NCI-H1694 treated with DMSO at 0.1 percent for 48 hours (cell line): ENCODE measurements around the gene FANCG.

Source experiments
- DNase-seq: peaks from one replicate; lab custom pipeline; 2025; lab: John Stamatoyannopoulos, UW

Gene FANCG

DNA sequence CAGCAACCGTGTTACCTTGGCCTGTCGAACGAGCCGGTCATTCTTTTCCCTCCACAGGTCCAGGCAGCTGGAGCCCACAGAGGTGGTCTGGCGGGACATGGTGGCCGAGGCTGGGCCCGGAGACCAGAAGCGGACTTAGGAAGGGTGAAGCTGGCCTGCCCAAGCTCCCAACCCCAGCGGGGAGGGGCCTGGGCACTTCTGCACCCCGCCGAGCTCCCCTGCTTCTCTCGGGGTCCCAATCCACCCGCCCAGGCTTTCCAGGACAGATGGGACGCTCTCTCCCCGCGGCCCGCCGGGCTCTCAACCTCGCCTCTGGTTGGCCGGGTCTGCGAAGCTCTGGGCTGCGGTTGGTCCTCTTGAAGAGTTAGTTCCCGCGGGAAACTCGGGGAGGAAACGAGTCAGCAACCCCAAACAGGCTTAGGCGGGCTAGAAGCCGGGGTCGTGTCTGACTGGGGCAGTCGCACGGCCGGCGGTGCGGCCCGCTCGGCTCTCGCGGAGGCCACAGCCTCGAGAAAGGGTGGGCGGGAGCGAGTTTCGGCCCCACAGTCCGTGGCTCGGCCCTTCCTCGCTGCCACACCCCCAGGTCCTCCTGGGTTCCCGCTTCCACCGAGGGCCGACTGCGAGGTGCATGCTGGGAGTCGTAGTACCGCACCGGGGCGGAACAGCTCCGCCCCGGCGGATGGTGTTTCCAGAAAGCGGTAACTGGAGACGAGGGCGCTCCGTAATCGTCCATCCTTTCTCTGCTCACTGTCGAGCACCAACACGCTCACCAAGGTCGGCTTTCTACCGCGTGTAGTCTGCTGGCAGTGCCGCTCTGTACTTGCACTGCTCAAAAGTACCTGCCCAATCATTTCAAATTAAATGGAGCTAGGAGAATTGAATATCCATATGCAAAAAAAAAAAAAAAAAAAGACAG is at the start of gene FANCG:
TSS of gene FANCG (minus strand) at position 517 of the 916 bp plus-strand sequence. CDS start at position 99, 418 bp downstream.
- peak; percentile 94 for DNase-seq

DNA sequence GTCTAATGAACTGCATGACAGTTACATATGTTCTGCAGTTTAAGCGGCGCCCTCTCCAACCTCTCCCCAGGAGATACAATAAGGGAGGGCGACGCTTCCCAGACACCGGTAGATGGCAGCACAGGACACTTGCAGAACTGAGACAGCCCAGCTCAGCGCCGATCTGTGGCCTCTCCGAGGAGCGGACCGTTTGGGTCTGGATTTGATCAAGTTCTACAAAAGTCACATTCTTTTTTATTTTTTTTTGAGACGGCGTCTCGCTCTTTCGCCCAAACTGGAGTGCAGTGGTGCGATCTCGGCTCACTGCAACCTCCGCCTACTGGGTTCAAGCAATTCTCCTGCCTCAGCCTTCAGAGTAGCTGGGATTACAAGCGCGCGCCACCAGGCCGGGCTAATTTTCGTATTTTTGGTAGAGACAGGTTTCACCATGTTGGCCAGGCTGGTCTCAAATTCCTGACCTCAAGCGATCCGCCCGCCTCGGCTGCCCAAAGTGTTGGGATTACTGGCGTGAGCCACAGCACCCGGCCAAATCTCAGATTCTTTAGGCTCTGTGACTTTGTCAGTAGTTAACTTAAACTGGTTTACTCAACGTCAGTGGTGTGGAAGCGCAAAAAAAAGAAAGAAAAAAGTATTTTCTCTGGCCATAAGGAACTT is 37.3 kb upstream of the FANCG start:
- peak; percentile 87 for DNase-seq

DNA sequence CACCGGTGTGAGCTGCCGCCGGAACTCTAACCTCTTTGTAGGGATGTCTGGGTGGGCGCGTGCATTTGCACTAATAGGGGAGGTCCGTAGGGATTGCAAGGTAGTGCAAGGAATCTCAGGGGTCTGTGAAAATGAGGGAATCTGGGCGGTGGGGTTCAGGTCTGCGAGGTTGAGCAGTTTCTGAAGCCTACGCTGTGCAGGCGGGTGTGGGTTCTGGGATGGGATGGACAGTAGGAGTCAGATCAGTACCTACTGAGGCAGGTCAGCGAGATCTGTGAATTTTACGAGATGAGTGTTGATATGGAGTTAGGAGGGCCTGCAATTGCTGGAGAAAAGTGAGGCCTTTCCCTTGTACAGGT is 36.8 kb upstream of the FANCG start:
- no peak for DNase-seq

DNA sequence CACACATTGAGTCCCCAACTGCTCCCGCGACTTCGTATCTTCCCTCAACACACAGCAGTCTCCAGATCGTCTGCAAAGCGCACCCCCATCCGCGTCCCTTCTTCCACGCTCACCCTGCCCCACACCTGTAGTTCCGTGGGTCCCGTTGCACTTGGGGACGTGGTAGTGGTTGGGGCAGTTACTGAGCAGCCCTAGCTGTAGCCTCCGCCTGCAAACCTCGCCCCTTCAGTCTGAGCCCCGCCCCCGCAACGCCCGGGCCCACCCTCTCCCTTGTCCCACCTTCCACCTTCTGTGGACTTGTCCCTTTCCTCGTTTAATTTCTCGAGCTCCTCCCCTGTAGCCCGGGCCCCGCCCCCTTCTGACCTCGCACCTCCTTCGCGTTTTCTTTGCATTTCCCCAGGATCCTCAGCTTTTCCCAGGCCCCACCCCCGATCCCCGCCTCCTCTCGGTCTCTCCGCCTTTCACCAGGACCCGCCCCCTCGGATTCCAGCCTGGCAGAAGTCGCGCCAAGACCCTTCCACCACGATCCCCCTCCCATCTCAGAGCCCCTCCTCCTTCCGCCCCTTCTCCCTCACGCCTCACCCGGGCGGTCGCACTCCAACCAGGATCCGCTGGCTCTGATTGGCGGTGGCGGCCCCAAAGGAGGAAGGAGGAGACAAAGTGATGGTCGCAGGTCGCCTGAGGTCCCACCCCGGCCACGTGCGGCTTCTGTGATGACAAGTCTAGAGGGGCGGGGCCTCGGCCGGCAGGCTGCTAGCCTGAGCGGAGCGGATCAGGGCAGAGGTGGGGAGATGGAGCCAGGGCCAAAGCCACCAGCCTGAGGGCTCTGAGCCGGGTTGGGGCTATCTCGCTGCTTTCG is 36.2 kb upstream of the FANCG start, which contains the start of gene ATOSB:
TSS of gene ATOSB (minus strand) at position 183 of the 859 bp plus-strand sequence. CDS start 7,588 bp downstream, outside the sequence.
- peak; percentile 89 for DNase-seq

DNA sequence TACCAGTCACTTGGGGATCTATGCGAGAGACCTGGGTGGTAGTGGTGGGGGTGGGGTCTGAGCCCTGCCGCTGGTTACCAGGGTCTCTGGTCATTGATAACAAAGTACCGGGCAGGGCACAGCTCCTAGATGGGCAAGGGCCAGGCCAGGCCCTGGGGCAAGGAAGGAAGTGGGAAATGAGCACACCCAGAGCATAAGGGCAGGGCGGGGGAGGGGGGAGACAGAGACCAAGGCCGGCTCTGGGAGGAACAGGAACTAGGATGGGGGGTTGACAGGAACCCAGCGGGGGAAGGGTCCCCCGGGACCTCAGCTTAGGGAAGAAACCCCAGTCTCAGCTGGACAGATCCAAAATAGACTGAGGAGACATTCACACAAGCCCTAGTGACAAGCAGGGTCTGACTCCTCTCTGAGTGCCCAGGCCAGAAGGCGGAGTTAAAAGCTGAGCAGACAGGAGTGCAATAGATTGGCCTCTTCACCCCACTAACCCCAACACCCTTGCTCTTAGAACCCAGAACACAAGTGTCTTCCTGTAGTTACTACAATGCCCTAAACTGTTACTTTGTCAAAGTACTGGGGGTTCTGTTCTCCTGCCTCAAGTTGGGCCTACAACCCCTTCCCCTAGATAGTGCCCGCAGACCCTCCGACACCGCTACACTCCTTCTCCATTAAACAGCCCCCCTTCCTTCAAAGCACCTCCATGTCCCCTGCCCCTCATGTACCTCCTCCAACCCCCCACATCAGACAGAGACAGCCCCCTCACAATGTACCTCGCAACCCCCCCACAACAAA is 35.3 kb upstream of the FANCG start:
- DNase-seq = no peak

DNA sequence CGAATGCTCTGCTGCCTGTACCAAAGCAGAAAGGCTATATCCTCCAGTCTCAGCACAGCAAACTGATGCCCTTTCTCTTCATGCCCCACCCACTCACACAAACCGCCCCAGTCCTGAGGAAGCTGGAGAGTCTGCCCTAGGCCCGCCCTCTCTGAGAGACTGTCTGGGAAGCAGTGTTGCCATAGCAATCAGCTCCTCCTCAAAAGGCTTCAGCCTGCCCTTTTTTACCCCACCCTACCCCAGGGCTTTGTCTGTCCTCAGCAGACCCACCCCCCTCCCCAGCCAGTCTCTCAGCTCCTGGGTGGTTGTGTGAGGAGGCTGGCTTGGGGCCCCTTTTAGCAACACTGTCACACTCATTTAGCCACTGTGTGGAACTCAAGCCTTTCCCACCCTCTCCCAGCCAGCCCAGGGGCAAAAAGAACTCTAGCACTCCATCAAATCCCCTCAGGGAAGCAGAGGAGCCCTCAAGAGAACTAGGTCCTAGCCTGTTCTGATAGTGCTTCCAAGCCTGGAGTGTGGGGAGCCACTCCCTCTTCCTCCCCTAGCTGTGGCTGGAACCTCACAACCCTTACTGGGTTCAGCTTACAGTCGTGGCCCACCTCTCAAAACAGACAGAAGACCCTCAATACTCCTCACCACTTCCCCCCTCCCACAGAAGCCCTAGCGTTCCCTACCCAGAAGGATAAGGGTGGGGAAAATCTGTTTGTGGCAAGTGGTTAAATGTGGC is 34.5 kb upstream of the FANCG start:
- DNase-seq = no peak

DNA sequence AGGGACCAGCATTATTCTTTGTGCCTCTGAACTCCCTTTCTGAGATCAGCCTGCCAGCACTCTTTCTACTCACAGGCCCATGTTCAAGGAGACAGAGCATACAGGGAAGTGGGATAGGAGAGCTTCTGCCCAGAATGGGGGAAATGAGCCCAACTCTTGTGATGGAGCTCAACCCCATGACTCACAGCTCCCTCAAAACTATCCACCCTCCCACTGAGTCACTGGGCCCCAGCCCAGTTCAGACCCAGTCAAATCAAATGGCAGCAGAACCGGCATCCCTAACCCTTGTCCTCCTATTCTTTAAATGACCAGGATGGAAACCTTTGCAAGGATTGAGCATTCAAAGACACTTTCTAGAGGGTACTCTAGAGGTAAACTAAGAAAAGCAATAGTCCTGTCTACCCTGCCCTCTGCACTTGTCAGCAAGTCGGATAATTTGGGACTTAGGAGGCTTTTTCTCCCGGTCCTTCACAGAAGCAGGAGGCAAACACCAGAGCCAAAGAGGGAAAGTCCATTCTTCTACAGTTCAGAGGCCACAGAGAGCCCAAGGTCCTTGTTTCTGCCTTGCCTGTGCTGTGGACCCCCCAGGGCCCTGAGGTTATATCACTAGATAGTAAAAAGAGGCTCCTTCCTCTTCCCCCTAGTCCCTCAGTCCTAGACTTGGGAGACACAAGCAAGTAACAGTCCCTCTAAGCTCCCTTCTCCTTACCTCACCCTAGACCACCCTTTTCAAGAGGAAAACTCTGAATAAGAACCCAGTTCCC is 32.7 kb upstream of the FANCG start:
- DNase-seq = no peak

DNA sequence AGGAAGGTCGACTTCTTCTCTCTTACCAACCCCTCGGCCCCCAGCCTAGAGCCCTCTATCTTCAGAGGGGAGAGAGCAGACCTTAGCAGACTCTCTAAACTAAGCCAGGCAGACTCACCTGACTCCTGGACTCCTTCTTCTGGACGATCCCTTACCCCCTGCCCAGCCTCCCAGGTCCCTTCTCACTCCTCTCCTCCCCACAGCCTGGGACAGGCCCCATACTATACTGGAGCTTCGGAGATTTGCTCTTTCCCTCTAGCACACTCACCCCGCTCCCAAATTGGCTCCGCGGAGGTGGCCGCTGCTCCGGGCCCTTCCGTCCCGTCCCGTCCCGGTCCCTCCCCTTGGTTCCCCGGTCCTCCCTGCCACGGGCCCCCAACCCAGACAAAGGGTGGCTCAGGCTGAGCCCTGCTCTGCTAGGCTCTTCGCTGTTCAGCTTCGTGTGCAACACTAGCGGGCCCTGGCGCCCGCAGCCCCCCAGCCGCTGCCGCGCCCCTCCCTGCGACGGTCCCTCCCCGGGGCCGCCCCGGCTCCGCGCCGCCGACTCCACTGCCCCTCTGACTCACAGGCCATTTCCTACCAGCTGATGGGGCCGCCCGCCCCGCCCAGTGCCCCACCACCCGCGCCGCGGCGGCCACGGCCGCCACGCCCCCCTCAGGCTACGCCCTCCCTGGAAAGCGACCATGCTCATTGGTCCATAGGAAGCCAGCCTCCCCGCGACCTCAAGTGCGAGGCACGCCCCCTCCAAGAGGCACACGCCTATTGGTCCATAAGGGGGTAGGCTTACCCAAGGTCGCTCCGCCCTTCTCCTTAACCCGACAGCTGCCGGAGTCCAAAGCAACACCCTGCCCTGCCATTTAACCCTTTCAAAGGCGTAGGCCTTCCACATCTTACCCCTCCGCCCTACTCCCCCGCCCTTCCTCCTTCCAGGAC is 31.5 kb upstream of the FANCG start:
- peak; percentile 97 for DNase-seq

DNA sequence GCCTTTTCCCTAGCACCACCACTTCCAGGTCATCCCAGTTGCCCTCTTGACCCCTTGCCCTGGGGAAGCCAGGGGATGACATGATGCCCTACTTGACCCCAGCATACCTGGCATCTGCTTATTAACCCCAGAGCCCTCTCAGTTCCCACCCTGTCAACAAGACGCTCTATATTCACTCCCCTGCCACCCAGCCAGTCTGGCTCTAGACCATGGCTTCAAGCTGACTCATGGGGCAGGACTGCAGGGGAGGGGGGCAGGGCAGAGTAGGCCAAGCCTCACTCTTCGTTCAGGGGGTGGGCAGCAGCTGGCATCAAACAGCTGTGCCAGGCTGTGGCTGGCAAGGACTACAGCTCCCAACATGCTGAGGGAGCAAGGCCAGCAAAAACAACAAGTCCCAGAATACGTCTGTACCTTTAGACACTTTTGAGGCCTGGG is 30.6 kb upstream of the FANCG start:
- DNase-seq = peak; percentile 6

DNA sequence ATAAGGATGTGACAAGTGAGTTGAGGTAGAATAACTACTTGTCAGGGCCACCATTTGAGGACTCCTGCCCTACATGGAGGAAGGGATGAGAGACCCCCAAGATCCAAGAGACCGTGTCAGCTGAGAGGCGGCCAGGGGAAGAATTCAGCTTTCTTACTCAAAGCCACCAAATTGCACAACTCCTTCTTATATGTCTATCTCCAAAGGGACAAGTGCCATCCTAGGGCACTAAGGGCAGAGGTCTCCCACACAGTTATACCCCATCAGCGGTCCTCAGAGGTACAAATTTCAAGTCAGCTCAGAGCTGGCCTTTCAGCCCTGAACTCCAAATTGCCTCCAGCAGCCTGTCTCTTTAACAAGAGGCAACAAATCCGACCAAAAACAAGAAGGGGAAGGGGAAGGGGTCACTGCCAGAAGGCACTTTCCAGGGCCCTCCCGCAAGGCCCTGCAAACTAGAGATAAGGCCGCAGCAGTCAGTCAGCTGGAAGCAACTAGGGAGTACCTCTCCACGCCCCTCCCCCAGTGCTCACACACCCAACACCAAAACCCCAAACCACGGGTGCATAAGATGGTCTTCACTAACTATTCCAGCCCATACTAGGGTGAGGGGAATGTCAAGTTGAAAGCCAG is 29.3 kb upstream of the FANCG start:
- DNase-seq = no peak

DNA sequence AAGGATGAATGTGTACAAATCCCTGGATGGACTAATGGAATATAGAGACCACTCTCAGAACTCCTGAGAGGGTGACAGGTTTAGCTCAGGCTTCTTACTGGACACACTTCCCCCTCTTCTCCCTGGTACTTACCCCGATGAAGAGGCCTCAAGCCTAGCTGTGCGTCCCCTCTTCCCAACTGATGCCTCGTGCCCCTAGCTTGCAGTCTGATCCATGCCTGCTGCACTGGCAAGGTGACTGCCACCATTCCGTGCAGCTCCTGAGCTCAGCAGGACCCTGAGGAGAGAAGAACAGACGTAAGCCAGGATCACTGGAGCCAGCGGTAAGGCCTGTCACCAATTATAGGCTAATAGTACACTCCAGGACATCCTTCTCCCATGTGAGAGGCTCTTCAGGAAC is 28.7 kb upstream of the FANCG start:
- no peak for DNase-seq

DNA sequence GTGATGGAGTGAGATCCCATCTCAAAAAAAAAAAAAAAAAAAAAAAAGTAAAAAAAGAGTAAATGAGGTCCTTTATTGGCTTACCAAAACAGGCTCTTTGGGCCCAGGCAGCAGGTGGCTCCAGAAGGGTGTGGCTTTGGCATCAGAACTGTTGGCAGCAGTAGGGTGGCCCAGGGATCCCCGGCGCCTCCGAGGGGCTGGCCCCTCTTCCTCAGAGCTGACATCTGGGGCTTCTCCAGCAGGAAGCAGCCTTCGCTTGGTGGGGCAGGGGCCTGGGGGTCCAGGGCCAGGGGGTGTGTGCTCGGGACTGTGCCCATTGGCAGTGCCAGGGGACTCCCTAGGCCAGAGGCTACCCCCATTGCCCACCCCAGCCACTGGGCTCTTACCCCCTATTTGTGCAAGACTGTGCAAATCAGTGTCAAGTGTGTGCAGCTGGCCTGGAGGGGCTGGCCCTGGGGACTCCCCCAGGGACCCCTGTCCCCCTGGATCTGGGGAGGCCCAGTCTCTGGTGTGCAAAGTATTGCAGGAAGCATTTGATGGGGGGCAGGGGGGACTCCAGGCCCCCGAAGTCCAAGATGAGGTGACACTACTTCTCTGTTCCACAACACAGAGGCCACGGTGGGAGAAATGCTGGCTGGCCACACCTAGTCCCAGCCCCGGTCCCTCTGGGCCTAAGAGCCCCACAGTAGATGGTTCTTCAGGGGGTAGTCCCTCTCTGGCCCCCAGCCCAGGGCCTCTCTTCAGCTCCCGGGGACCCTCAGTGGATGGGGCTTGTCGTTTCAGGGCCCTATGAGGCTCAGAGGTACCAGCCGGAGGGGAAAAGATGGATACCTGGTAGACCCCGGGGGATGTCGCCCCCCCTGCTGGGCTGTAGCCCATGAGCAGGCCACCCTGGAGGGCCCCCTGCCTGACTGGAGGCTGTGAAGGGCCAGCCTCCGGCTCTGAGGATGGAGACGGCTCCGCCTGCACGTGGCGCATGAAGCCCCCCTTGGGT is 27.9 kb upstream of the FANCG start:
- DNase-seq = no peak

DNA sequence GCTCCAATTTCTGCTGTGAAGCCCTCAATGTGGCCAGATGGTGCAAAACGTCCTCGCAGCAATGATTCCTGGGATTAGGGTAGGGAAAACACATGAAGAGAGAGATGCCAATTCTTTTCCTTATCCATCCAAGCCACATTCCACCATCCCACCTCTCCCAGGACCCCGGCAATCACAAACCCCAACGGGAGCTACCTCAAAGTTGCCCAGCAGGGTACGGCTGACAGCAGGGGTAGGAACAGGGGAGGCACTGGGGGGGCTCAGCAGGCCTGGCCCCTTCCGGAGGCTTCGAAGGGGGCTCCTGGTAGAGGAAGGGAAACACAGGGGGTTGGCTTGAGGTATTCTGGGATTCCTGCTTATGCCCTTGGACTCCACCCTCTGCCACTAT is 26.6 kb upstream of the FANCG start:
- no peak for DNase-seq

DNA sequence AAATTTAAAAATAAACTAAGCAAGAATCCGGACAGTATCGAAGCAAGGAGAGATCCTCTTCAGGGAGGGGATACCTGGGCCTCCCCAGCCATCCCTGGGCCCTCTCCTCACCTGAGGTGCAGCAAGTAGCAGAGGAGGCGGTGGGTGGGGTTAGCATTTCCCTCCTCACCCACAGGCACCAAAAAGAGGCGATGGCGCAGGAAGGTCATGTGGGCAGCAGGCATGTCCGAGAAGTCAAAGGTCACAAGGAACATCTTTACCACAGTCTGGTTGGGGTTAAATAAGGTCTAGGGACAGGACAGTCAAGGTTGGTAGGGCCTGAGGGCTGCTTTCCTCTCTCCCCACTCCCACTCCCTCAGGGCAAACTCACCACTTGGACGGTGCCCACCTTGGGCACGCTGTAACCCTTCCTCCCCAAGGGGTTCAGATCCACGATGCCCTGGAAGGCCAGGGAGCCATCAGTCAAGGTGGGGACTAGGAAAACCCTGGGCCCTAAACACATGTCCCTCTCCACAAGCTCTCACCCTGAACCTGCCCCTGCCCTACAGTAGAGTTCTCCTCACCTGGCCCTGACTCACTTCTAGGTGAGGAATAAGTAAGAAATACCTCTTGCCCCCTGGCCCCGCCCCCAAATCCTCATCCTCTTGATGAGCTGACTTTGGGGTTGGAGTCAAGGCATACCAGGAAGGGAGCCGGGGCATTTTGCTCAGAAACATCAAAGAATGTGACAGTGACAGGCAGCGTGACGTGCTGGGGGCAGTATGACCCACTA is 26.0 kb upstream of the FANCG start:
- DNase-seq = no peak

DNA sequence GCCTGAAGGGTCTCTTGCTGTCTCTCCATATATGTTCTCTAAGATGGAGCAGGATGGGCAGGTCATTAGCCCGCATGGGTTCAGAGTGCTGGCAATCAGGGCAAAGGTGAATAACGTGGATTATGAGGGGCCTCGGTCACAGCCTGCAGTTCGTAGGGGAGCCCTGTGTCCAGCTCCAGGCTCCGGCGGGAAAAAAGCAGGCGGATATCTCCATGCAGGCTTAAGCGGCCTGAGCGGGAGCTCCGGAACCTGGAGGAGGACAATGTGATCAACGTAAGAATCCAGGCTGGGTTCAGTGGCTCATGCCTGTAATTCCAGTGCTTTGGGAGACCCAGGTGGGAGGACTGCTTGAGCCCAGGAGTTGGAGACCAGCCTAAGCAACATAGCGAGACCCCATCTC is 25.4 kb upstream of the FANCG start:
- no peak for DNase-seq

DNA sequence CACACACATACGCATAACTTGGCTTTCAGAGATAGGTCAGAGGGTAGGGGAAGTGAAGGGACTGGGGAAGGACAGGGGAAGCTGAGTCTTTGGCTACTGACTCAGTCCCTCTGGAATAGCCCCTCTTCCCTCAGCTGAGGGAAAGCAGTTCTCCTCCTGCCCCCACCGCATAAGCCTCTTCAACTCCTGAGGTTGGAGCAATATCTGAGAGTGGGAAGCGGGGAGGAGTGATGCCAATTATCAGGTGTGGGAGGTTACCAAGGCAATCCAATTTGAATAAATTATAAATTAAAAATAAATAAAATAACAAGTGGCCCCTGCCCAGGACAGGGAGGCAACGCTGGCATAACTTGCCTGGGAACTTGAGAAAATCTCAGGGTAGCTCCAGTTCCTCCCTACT is 24.8 kb upstream of the FANCG start:
- DNase-seq = no peak
